GM10248 (cell line): ENCODE measurements around the gene HSPA12A.

Experiments
- CTCF ChIA-PET: fragments of 300-600 bp; sonication (Branson Sonifier 250); formaldehyde crosslinking; extraction: SDS; loops from one replicate; lab custom pipeline; 2021; ENCODE audit warnings: antibody characterized with exemption; lab: Yijun Ruan, JAX
- POLR2A ChIA-PET: fragments of 350-650 bp; sonication (Branson Sonifier 250); formaldehyde crosslinking; extraction: SDS; loops from one replicate; lab custom pipeline; 2020; ENCODE audit warnings: antibody characterized with exemption; lab: Yijun Ruan, JAX
- DNase-seq: peaks from one replicate; pipeline ENCODE4 v3.0.0; 2012; ENCODE audit errors: extremely low spot score
- TF ChIP-seq, protein P1 (sequence below): IDR thresholded peaks from 2 replicates; pipeline ENCODE4 v1.5.1; 2012; ENCODE audit warnings: mild to moderate bottlenecking, low read depth; ENCODE audit errors: extremely low read depth, missing control alignments, control extremely low read depth

Gene HSPA12A

DNA sequence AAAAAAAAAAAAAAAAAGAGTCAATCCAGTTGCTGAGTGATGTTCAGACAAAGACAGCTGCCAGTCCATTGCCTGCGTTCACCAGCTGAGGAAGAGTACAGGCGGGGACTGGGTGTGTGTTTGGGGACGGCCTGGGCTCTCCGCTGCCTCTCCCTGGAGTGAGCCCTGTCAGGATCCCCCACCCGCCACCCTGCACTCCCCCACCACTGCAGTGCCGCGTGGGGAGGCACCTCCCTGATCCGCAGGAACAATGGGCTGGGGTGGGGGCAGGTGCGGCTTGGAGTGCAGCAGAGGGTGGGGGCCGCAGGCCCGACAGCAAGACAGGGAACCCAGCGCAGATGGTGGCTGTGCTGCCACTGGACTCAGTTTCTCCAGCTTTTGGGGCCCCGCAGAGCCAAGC is 1.4 kb downstream of the HSPA12A start:
- ChIA-PET CTCF (no interaction called here), POLR2A (no interaction called here)
- no peak for DNase-seq
- TF ChIP-seq, protein P1, sequence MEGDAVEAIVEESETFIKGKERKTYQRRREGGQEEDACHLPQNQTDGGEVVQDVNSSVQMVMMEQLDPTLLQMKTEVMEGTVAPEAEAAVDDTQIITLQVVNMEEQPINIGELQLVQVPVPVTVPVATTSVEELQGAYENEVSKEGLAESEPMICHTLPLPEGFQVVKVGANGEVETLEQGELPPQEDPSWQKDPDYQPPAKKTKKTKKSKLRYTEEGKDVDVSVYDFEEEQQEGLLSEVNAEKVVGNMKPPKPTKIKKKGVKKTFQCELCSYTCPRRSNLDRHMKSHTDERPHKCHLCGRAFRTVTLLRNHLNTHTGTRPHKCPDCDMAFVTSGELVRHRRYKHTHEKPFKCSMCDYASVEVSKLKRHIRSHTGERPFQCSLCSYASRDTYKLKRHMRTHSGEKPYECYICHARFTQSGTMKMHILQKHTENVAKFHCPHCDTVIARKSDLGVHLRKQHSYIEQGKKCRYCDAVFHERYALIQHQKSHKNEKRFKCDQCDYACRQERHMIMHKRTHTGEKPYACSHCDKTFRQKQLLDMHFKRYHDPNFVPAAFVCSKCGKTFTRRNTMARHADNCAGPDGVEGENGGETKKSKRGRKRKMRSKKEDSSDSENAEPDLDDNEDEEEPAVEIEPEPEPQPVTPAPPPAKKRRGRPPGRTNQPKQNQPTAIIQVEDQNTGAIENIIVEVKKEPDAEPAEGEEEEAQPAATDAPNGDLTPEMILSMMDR: no peak

DNA sequence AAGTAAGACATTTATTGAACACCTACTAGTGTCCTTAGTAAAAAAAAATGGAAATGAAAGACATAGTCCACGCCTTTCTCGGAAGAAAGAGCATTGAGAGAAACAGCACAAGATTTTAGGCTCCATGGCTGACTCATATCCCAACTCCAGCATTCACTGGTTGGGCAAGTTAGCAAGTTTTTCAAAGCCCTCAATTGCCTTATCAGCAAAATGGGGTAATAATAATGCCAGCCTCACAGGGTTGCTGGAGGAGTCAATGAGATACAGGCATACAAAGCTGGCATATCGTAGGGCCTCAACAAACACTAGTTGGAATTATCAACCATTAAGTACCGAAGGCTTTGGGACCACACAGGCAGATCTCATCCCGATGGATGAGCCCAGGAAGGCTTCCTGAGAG is 4.0 kb downstream of the HSPA12A start:
- TF ChIP-seq, protein P1: no peak
- ChIA-PET CTCF (no interaction called here), POLR2A (no interaction called here)
- no peak for DNase-seq

DNA sequence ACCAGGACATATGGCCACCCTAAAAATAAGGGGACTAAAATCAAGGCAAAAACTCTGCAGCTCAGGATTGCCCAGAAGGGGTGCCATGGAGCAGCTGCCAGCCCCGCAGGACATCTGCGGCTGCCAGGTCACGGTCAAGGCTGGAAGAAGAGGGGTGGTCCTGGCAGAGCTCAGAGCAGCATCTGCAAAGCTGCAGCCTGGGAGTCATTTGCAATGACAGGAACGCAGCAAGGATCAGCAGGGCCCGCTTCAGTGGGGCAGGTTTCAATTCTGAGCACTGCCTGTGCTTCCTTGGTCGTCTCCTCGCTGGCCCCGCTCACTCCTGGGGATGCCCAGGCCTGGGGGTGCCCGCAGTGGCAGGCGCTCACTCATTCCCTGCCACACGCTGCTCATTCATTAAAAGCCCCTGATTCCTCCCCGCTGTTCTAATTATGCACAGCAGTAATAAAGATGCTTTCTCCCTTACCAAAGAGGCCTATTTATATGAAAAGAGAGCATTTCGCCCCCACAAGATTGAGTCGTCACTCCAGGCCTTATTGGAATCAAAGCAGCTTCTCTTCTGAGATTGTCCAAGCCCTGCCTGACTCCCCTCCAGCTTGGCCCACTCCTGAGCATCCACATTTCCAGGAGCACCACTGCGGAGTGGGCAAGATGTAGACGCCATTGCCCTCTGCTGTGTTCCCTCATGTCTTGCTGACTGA is 4.6 kb downstream of the HSPA12A start:
- CTCF ChIA-PET: no interaction called here
- TF ChIP-seq, protein P1: no peak
- no peak for DNase-seq
- POLR2A ChIA-PET: no interaction called here

DNA sequence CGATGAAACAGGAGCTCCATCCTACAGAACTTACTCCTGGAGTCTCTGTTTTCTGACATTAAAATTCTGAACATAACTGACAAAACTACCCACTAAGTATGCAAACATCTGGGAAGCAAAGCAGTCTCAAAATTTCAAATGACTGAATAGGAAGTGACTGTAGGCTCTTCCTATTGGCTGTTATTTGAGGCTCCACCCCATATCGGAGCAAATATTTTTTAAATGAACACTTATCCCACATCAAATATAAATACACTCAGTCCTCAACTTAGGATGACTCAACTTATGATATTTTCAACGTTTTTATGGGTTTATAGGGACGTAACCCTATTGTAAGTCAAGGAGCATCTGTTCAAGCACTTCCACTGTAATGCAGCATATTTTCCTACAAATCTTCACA is 8.8 kb downstream of the HSPA12A start:
- ChIA-PET POLR2A (no interaction called here), CTCF (no interaction called here)
- TF ChIP-seq, protein P1: no peak
- DNase-seq: no peak

DNA sequence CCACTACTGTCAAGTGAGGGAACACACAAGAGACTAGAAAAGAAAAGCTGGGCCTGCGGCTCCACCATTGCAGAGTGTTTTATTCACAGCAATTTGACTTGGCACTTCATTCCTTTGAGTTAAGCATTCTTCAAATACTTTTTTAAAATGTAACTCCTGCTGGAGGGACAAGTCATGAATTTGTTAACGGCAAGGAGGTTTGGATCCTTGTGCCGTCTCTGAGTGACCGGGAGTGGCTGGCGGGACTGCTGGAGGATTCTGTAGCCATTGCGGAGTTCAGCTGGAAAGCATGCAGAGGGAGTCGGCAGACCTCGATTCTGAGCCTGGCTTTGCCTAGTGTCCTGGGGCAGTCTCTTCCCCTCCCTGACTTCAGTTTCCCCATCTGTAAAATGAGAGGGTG is 9.8 kb downstream of the HSPA12A start:
- TF ChIP-seq, protein P1: no peak
- ChIA-PET CTCF (no interaction called here), POLR2A (no interaction called here)
- no peak for DNase-seq

DNA sequence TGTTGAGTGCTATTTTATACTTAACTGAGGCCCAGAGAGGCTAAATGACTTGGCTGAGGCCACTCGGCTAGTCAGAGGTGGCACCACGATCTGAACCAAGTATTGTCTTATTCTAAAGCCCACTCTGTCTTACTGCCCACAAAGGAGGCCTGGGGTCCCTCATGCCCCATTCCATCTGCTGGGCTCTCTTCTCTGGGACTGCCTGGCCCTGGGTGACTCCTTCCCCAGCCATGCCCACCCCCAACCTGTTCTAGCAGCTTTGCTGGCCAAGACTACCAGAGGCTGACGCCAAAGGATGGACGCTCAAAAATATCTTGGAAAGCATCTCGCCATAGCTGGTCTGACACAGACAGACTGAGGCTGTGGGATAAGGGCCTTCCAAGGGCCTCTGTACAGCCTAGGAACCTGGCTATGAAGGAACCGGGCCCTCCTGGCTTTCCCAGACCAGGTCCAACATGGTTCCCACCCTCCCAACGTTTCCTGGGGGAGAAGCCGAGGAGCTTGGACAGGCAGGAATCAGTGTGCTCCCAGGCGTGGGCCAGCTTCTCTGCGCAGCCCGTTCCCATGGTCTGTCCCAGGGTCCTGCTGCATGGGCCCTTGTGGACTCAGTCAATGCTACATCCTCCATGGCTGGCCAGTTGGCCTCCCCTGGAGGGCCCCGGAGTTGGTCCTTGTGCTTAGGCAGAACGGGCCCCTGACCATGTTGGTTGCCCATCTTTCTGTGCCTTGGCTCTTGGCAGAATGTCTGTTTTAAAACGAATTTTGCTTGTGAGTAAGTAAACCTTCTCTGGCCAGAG is 11.7 kb downstream of the HSPA12A start:
- ChIA-PET CTCF (interaction anchor here (1.4 kb wide), 1 partner anchor 9 kb away, joined by 3 read pairs; no protein-coding TSS in a partner anchor), POLR2A (no interaction called here)
- TF ChIP-seq, protein P1: no peak
- DNase-seq: no peak
